Endothelial cell of umbilical vein (primary cell): Measurements from ENCODE around the gene GPR183. TPM values are rescaled to one million over a fixed set of nuclear protein-coding genes. Genes with fewer than 3 reads are reported as not detected.

Source experiments
- BruUV-seq: library from RNA; stranded (reverse); fragments of 400-500 nt; replicated peaks from 2 replicates; lab custom pipeline; 2021; lab: Mats Ljungman, UMichigan
- CTCF ChIA-PET: fragments of 300-600, 350-600 bp; sonication (Branson Sonifier 250); formaldehyde crosslinking; loops from one replicate; lab custom pipeline; 2021; ENCODE audit warnings: antibody characterized with exemption, inconsistent platforms; lab: Charles Lee
- POLR2A ChIA-PET: fragments of 300-600, 350-600 bp; sonication (Branson Sonifier 250); formaldehyde crosslinking; loops from one replicate; lab custom pipeline; 2021; ENCODE audit warnings: antibody characterized with exemption, inconsistent platforms; lab: Charles Lee
- DNase-seq: peaks from one replicate; pipeline ENCODE4 v3.0.0-alpha.2; 2011; ENCODE audit warnings: low read depth, low spot score
- FAIRE-seq: peaks from 2 replicates; lab custom pipeline; 2011; peaks lifted over from hg19 to GRCh38; lab: Jason Lieb, UNC
- H2AFZ ChIP-seq: 2 replicates; pipeline ENCODE4 v1.6.0; 2012; ENCODE audit warnings: low read depth, low read length, control low read depth, inconsistent platforms
- H3K27ac ChIP-seq: 2 replicates; pipeline ENCODE4 v1.5.1; 2011; ENCODE audit warnings: low read depth, mild to moderate bottlenecking, control low read depth, low read length, moderate library complexity; ENCODE audit not compliant: insufficient read depth
- H3K27me3 ChIP-seq, 2 experiments: 2 replicates each; pipeline versions ENCODE4 v1.6.0 to v1.6.1; 2011; ENCODE audit warnings: low read length in 2 of 2, mixed read lengths in 1 of 2; ENCODE audit not compliant: control insufficient read depth in 2 of 2, insufficient read depth in 2 of 2
- H3K36me3 ChIP-seq, 2 experiments: 2 replicates in 1 of 2; 3 replicates in 1 of 2; pipeline ENCODE4 v1.5.1; 2011; ENCODE audit warnings: low read length in 2 of 2, mild to moderate bottlenecking in 1 of 2, moderate library complexity in 1 of 2; ENCODE audit not compliant: control insufficient read depth in 2 of 2, insufficient read depth in 2 of 2; ENCODE audit errors: extremely low read depth in 1 of 2
- H3K4me1 ChIP-seq: 3 replicates; pipeline ENCODE4 v1.5.1; 2011; ENCODE audit warnings: mild to moderate bottlenecking, low read length; ENCODE audit not compliant: control insufficient read depth, insufficient read depth; ENCODE audit errors: extremely low read depth
- H3K4me2 ChIP-seq: 2 replicates; pipeline ENCODE4 v1.6.1; 2011; ENCODE audit warnings: low read length, control low read depth, mixed read lengths; ENCODE audit not compliant: insufficient read depth
- H3K4me3 ChIP-seq, 3 experiments: fragments of 200-600 bp in 1 of 3; sonication (generic), shearing (Covaris generic) in 1 of 3; replicated peaks in 1 of 3; 2 replicates each; pipeline ENCODE4 v1.5.1; 2011 to 2016; ENCODE audit warnings: control low read depth in 3 of 3, low read length in 3 of 3, mild to moderate bottlenecking in 2 of 3, inconsistent platforms in 1 of 3, low read depth in 1 of 3, moderate library complexity in 1 of 3; ENCODE audit not compliant: insufficient read depth in 1 of 3
- H3K79me2 ChIP-seq: 2 replicates; pipeline ENCODE4 v1.6.0; 2012; ENCODE audit warnings: low read length, inconsistent platforms; ENCODE audit not compliant: control insufficient read depth, insufficient read depth
- H3K9ac ChIP-seq: replicated peaks from 2 replicates; pipeline ENCODE3; 2011; ENCODE audit warnings: low read length, control low read depth; ENCODE audit not compliant: insufficient read depth; ENCODE audit errors: extremely low read depth
- H3K9me1 ChIP-seq: replicated peaks from 3 replicates; pipeline ENCODE4 v1.6.0; 2011; ENCODE audit warnings: mild to moderate bottlenecking, low read length; ENCODE audit not compliant: control insufficient read depth, insufficient read depth; ENCODE audit errors: extremely low read depth
- H3K9me3 ChIP-seq: replicated peaks from 2 replicates; pipeline ENCODE4 v1.5.1; 2012; ENCODE audit warnings: low read length, inconsistent platforms; ENCODE audit not compliant: control insufficient read depth, insufficient read depth
- H4K20me1 ChIP-seq: replicated peaks from 2 replicates; pipeline ENCODE3; 2011; ENCODE audit warnings: mild to moderate bottlenecking, low read length; ENCODE audit not compliant: control insufficient read depth, insufficient read depth; ENCODE audit errors: extremely low read depth
- GATA2 ChIP-seq: IDR thresholded peaks from 2 replicates; pipeline ENCODE4 v1.7.0; 2011; ENCODE audit warnings: low read depth, mild to moderate bottlenecking, moderate library complexity, mixed read lengths, low read length; ENCODE audit not compliant: insufficient read length, insufficient read depth
- MYC ChIP-seq: IDR thresholded peaks from one replicate; pipeline ENCODE4 v1.6.1; 2011; ENCODE audit warnings: mild to moderate bottlenecking, low read depth, low read length
- POLR2A ChIP-seq: IDR thresholded peaks from 2 replicates; pipeline ENCODE4 v1.6.1; 2012; ENCODE audit warnings: low read depth, mild to moderate bottlenecking, control low read depth, low read length
- POLR2AphosphoS5 ChIP-seq: IDR thresholded peaks from 2 replicates; pipeline ENCODE4 v1.6.1; 2012; ENCODE audit warnings: low read depth, mild to moderate bottlenecking, control low read depth, low read length, moderate library complexity; ENCODE audit not compliant: insufficient read depth
- dilution Hi-C: fragments of 300-500 bp; cut with MboI; formaldehyde crosslinking; loops from one replicate; pipeline ENCODE4 v1.15.0; 2019; ENCODE audit warnings: low sequenced_read_pairs; ENCODE audit not compliant: extremely low pct_ligation_motif_present
- intact Hi-C: fragments of 100-400 bp; cut with micrococcal nuclease; formaldehyde crosslinking; loops from one replicate; pipeline ENCODE4 v1.10.0; 2022
- polyA plus RNA-seq, 4 experiments: library from polyadenylated mRNA; depleted of rRNA in 3 of 4; stranded (reverse) in 3 of 4; unstranded in 1 of 4; fragments of >200 nt; gene quantifications; 2 replicates each; pipeline versions ENCODE4 v1.2.1 to v1.2.3, GENCODE V29; 2011 to 2012; ENCODE audit warnings: missing spikeins in 1 of 4
- total RNA-seq: library from RNA; stranded (reverse); gene quantifications from 2 replicates; pipeline ENCODE4 v1.2.3, GENCODE V29; 2021

Gene GPR183
- total and polyA plus RNA-seq, 2 donors (not counting 3 experiments of a cell fraction or from before 2014, with no cell fraction given): 0.23 TPM; not detected in 1

DNA sequence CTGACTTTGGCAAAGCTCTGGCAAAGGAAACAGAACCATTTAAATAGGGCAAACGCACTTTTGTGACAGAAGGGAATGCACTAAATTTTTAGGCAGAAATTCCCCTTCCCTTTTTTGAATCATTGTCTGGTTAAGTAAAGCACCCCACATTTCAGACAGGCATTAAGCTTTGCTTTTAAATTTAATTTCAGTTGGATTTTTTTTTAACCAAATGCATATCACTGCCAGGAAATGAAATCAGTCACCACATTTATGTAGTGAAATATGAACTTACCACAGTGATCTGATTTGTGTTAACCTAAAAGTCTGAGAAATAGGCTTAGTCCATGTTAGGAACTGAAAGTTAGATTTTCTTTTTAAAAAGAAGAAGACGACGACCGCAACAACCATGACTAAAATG is 10.8 kb downstream of the GPR183 start:
- Histone ChIP-seq H3K4me1 (no peaks in the 10 kb centered on the region), H3K4me2 (no peak overlapping the region), H2AFZ (no peak overlapping the region), H3K27ac (no peak overlapping the region), H3K36me3 (no peaks in the 10 kb centered on the region), H3K9me3 (no peaks in the 10 kb centered on the region), H4K20me1 (no peaks in the 10 kb centered on the region), H3K4me3 (no peak overlapping the region), H3K79me2 (no peaks in the 10 kb centered on the region), H3K9me1 (no peaks in the 10 kb centered on the region), H3K27me3 (no peaks in the 10 kb centered on the region), H3K9ac (no peak overlapping the region)
- ChIA-PET POLR2A (no interaction called here), CTCF (interaction anchor here (1.0 to 2.7 kb wide), 3 partner anchors 26 to 141 kb away, joined by 3 to 15 read pairs (median 3); no protein-coding TSS in a partner anchor)
- DNase-seq: no peak
- dilution Hi-C loops (no loop called here), intact Hi-C loops (no loop called here)
- FAIRE-seq: no peak
- no peak for TF ChIP-seq POLR2A
- no TSS peak for BruUV-seq

DNA sequence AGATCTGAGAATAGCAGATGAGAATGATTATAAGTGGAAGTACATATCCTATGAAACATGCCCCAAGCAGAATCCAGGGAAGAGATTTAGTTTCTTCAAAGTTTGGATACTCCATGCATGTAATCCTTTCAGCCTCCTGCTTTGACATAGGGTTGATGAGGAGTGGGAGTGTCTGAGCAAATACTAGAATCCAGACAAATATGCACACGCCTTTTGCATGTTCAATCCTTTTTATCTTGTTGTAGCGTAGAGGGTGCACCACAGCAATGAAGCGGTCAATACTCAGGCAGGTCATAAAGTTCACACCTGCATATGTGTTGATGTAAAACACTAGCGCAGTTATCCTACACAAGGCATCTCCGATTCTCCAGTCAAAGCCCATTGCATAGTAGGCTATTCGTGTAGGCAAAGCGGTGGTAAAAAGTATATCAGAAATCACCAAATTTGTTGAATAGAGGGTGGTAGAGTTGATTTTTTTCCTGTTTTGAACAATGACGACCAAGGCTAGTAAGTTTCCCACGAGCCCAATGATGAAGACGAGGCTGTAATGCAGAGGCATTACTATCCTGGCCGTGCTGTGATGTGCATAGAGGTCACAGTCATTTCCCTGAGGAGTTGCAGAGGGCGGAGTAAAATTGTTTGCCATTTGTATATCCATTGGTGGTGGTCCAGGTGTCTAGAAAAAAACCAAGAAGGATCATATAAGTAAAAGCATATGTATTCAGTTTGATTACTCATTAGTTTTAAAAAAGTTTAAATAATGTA is 11.5 kb downstream of the GPR183 start:
- Histone ChIP-seq H3K27ac (no peak overlapping the region), H4K20me1 (no peaks in the 10 kb centered on the region), H3K9me1 (no peaks in the 10 kb centered on the region), H3K4me3 (no peak overlapping the region), H3K79me2 (no peaks in the 10 kb centered on the region), H3K27me3 (no peaks in the 10 kb centered on the region), H3K9ac (no peak overlapping the region), H3K9me3 (no peaks in the 10 kb centered on the region), H3K4me2 (no peak overlapping the region), H2AFZ (no peak overlapping the region), H3K4me1 (no peaks in the 10 kb centered on the region), H3K36me3 (no peaks in the 10 kb centered on the region)
- ChIA-PET POLR2A (no interaction called here), CTCF (interaction anchor here (1.0 kb wide), 1 partner anchor 141 kb away, joined by 3 read pairs; no protein-coding TSS in a partner anchor)
- no peak for DNase-seq
- TF ChIP-seq MYC (no peak), POLR2AphosphoS5 (no peak), GATA2 (no peak)
- no peak for FAIRE-seq
- intact Hi-C loops: no loop called here
- dilution Hi-C loops: no loop called here
- BruUV-seq: no TSS peak
